GM21825 (cell line): ENCODE data around the gene TMC6.
"Not testable (repeated sequence)": the region's sequence is repeated elsewhere in the genome, so short reads cannot be mapped to it uniquely, and the experiment has no call there.

ENCODE experiments used
- ATAC-seq: cut with Tn5 transposase; IDR thresholded peaks from one replicate; pipeline ENCODE4 v1.9.1; 2021; ENCODE audit warnings: mild to moderate bottlenecking, moderate library complexity; ENCODE audit not compliant: unreplicated experiment

The TMC6 gene

DNA sequence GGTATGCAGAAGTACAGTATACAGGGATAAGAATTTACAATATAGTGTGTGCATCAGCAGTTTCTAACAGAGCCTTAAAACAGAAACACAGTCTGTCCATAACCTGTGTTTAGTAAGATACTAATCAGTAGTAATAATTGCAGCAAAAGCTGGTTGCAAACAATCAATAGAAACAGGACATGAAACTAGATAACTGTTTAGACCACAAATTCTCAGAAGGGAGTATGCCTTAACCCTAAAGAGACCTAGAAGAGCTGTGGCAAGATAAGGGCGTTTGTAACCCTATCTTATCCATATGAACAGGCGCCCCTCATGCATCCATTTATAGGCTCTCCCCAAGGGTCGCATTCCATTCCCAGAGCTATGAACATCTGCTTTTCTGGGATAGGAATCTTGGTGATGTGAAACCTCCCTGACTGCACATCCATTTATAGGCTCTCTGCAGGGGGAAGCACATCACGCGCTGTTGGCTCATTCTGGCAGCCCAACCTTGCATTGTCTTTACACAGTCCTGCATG, 46.1 kb downstream of the TMC6 start:
- ATAC-seq: not testable (repeated sequence)

DNA sequence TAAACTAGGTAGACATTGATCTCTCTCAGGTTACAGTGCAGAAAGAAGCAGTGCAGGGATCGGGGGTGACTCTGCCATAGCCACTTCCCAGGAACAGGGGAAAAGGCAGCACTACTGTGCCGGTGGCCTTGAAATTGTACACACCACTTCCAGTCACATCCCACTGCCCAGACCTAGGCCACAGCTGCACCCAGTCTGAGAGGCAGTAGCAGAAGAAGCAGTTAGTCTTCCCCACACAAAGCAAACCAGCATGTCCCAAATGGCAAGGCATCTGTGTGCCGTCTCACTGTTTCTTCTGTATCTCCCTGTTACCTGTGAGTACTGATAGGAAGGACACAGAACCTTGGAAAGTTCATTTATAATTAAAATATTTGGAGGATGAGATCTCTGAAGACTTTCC, 47.0 kb downstream of the TMC6 start:
- ATAC-seq: no peak

DNA sequence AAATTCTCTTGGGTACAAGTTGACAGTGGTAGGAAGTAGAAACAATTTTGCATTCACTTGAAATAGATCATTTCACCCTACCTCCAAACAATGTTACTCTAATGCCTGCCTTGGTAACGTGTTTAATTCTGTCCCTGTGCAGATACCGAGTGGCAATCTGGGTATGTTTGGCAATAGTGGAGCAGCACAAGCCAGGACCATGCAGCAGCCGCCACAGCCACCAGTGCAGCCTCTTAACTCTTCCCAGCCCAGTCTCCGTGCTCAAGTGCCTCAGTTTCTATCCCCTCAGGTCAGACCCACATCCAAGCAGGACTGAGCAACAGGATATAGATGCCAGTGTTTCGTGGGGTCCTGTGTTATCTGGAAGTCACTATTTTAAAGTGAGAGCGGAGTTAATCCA, 49.3 kb downstream of the TMC6 start:
- no peak for ATAC-seq

DNA sequence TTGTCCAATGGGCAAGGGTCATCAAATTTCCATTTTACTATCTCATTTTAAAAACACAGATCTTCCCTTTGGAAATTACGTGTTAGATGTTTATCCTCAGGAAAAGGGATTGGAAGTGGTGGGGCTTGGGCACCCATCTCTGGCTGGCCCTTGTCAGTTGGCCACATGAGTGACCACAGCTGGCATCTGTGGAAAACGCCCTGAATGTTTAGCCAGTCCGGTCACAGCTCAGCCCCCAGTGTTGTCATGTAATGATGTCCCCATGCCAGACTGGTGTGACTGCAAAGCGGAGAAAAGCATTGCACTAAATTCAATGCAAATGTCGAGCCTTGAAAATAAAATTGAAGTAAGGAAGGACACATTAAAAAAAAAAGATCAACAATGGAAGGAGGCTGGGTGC, 53.0 kb downstream of the TMC6 start:
- ATAC-seq: no peak

DNA sequence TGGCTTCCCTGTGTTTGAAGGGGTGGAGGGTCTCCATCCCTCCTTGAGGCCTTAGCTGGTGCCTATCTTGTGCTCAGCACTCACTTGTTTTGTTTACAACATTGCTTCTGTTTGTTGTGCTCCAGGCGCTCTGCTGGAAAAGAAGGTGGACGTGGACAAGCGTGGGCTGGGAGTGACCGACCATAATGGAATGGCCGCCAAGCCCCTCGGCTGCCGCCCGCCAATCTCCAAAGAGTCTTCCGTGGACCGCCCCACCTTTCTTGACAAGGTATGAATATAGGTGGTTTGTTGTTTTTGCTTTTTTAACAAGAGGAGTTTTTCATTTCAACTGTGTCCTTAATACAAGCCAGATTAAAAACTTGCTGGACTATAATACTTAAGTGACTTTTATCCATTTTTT, 53.5 kb downstream of the TMC6 start:
- ATAC-seq: no peak

DNA sequence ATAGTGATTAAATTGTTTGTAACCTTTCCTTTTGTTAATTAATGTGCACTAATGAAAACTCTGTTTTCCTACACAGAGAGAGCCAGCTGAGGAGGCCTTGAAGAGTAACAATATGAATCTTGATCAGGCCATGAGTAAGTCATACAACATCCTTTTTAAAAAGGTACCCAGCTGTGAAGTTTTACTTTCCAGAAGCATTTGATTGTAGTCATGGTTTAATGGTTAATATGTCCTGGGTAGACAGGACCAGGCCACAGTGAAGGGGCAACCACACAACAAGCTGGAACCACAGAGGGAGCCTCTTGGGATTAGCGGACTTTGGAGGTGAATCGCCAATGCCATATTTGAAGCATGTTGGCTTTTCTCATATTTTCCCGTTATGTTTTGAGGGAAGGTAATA, 55.6 kb downstream of the TMC6 start:
- no peak for ATAC-seq

DNA sequence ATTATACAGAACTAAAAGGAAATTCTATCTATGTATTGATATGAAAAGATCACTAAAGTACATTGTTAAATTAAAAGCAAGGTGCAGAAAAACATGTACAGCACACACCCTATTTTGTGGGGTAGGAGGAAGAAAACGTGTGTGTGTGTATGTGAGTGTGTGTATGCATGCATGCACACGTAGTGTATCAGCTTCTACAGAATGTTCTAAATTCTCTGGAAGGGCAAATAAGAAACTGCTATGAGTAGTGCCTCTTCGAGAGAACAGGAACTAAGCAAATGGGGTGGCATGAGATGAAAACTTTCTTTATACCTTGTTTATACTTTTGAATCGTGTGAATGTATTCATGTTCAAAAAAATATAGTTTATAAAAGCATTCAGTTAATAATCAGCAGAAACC, 58.9 kb downstream of the TMC6 start:
- no peak for ATAC-seq

DNA sequence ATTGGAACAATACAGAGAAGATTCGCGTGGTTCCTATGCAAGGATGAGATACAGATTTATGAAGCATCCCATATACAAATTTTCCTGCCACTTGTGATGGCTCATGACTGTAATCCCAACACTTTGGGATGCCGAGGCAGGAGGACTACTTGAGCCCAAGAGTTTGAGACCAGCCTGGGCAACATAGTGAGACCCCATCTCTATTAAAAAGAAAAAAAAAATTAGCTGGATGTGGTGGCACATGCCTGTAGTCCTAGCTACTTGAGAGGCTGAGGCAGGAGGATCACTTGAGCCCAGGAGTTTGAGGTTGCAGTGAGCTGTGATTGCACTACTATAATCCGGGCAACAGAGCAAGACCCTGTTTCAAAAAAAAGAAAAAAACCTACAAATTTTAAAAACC, 61.6 kb downstream of the TMC6 start:
- ATAC-seq: not testable (repeated sequence)

- ATAC-seq: no peak
Observed at GRCh38 chr17:78064708-78065107, 63.8 kb downstream of the TMC6 start.

DNA sequence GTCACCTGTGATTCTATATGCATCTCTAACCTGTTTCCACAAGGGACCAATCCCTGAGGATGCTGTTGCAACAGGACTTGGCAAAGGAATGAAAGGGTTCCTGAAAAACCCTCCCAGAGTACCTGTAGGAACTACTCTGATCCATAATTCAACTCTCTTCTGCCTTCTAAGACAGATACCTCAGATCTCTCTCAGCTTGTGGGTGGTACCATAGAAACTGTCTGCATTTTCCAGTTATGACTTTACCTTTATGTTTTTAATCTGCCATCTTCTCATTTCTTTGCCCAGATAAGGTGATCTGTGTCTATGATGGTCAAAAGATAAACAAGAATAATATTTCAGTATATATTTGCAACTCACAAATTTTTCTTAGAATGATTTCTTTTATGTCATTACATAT, 65.1 kb downstream of the TMC6 start:
- no peak for ATAC-seq

- no peak for ATAC-seq
Observed at GRCh38 chr17:78062596-78062995, 66.0 kb downstream of the TMC6 start.
